ENCODE data around the gene LHFPL3.
A peak's percentile ranks its signal among the peaks of the same experiment; 100 is the strongest.
"Not testable (repeated sequence)": the region's sequence is repeated elsewhere in the genome, so short reads cannot be mapped to it uniquely, and the experiment has no call there.

LHFPL3 gene

DNA sequence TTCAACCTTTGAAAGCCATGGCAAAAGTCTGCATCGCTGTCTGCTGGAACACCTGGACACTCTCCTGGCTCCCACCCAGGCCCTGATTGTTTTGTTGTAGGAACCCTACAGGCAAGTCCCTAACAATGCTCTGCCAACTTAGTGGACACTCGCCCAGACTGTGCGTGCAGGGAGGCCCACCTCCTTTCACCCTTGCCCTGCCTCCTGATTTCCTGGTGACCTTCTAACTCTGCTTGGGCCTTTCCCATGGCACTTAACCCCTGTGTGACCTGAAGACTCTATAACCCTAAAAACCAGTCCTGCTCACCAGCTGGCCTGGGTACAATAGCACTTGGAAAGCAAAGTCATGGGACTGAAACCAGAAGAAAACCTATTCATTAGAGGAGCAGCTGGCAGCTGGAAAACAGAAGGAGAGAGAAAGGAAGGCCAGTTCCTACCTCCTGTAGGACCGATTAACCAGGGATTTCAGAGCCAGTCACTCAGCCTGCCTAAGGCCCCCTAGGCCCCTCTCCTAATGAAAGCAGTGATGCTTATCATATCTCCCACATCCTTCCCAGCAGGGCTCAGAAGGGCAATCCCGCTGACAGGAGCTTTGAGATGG lies 602.9 kb downstream of the LHFPL3 start:
- Histone ChIP-seq H3K4me2 (peak overlapping the region; percentile 61), H3K4me1 (peaks cover 59% of the 10 kb centered on the region), H3K36me3 (no peaks in the 10 kb centered on the region), H3K27me3 (no peaks in the 10 kb centered on the region), H4K20me1 (no peaks in the 10 kb centered on the region), H3K9me3 (no peaks in the 10 kb centered on the region), H3K4me3 (no peak overlapping the region), H3K9ac (no peak overlapping the region), H3K27ac (peak overlapping the region; percentile 40; the same call in 1 of the 2 replicates)
- TF ChIP-seq Cebpa-rat (IDR thresholded peaks at IDR 0.05) = no peak

- no peak for TF ChIP-seq Cebpa-rat (IDR thresholded peaks at IDR 0.05)
- Histone ChIP-seq H3K4me2 (peak overlapping the region; percentile 83), H3K9me3 (no peaks in the 10 kb centered on the region), H3K27ac (no peak overlapping the region), H3K9ac (no peak overlapping the region), H3K27me3 (no peaks in the 10 kb centered on the region), H3K4me3 (no peak overlapping the region), H3K36me3 (no peaks in the 10 kb centered on the region), H4K20me1 (no peaks in the 10 kb centered on the region), H3K4me1 (peaks cover 70% of the 10 kb centered on the region)
These were observed 604.6 kb downstream of the LHFPL3 start for GRCh38 chr7:104933022-104933421.

- Histone ChIP-seq H3K27ac (peak overlapping the region; percentile 91; the same call in 1 of the 2 replicates), H4K20me1 (no peaks in the 10 kb centered on the region), H3K4me1 (peaks cover 75% of the 10 kb centered on the region), H3K4me3 (no peak overlapping the region), H3K9ac (no peak overlapping the region), H3K4me2 (peak overlapping the region; percentile 83), H3K27me3 (no peaks in the 10 kb centered on the region), H3K36me3 (no peaks in the 10 kb centered on the region), H3K9me3 (no peaks in the 10 kb centered on the region)
- TF ChIP-seq Cebpa-rat (IDR thresholded peaks at IDR 0.05) = no peak
These were observed 605.2 kb downstream of the LHFPL3 start for GRCh38 chr7:104933521-104933988.

DNA sequence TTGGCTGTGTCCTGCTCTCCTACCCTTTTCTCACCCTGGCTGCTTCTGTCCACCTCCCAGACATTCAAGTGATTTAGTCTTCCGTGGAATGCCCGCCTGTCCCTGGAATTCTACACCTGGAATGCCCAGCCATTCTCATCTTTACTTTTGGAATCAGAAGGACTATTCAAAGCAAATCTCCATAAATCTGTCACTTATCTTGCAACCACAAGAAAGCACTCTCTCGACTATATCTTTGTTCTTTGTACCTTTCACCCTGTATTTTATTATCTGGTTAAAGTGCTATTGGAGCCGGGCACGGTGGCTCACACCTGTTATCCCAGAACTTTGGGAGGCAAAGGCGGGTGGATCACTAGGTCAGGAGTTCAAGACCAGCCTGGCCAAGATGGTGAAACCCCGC lies 606.3 kb downstream of the LHFPL3 start:
- H3K4me2 ChIP-seq = peak overlapping the region; percentile 83
- H3K4me3 ChIP-seq = no peak overlapping the region
- H3K4me1 ChIP-seq = peaks cover 86% of the 10 kb centered on the region
- H3K9ac ChIP-seq = no peak overlapping the region
- peak overlapping the region; percentile 91; the same call in 1 of the 2 replicates for H3K27ac ChIP-seq
- no peaks in the 10 kb centered on the region for H4K20me1 ChIP-seq
- no peaks in the 10 kb centered on the region for H3K36me3 ChIP-seq
- TF ChIP-seq Cebpa-rat (IDR thresholded peaks at IDR 0.05) = no peak
- H3K27me3 ChIP-seq = no peaks in the 10 kb centered on the region
- H3K9me3 ChIP-seq = peaks cover 9% of the 10 kb centered on the region

DNA sequence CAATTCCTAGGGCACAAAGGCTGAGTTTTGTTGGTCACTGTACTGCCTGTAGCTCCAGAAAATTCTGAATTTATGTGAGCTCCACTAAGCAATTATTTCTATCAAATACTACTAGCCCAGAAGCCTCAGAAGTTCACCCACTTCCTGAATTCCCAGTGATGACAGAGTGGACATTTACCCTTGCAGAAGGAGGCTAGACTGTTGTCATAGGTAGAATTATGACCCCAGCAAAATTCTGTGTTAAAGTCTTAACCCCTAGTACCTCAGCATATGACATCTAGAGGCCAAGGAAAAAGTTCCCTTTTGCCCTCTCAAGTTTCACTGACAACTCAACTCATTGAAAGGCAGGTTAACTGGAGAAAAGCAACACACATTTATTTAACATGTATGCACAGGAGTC lies 606.9 kb downstream of the LHFPL3 start:
- H3K9ac ChIP-seq = peak overlapping the region; percentile 72; the same call in 1 of the 2 replicates
- TF ChIP-seq Cebpa-rat (IDR thresholded peaks at IDR 0.05) = no peak
- no peaks in the 10 kb centered on the region for H3K36me3 ChIP-seq
- no peak overlapping the region for H3K4me3 ChIP-seq
- H3K4me1 ChIP-seq = peaks cover 89% of the 10 kb centered on the region
- H3K27me3 ChIP-seq = no peaks in the 10 kb centered on the region
- peaks cover 15% of the 10 kb centered on the region for H3K9me3 ChIP-seq
- H3K27ac ChIP-seq = peak overlapping the region; percentile 91
- H3K4me2 ChIP-seq = peak overlapping the region; percentile 83
- no peaks in the 10 kb centered on the region for H4K20me1 ChIP-seq

- Histone ChIP-seq H3K9me3 (peaks cover 18% of the 10 kb centered on the region), H3K27me3 (no peaks in the 10 kb centered on the region), H3K4me3 (peak overlapping the region; percentile 23; the same call in 1 of the 2 replicates), H3K36me3 (no peaks in the 10 kb centered on the region), H3K9ac (peak overlapping the region; percentile 72), H3K4me1 (peaks cover 84% of the 10 kb centered on the region), H3K27ac (peak overlapping the region; percentile 91), H4K20me1 (peaks cover 3% of the 10 kb centered on the region; the same call in 1 of the 2 replicates), H3K4me2 (peak overlapping the region; percentile 83)
- no peak for TF ChIP-seq Cebpa-rat (IDR thresholded peaks at IDR 0.05)
These were observed 608.1 kb downstream of the LHFPL3 start for GRCh38 chr7:104936546-104936945.

GRCh38 chr7:104937489-104937888 lies 609.1 kb downstream of the LHFPL3 start:
- not testable (repeated sequence) for H3K27me3 ChIP-seq, H3K4me2 ChIP-seq, H3K9ac ChIP-seq, H3K4me3 ChIP-seq, H3K36me3 ChIP-seq
- H3K4me1 ChIP-seq = peaks cover 86% of the 10 kb centered on the region
- peaks cover 13% of the 10 kb centered on the region; the same call in 1 of the 2 replicates for H4K20me1 ChIP-seq
- peaks cover 18% of the 10 kb centered on the region for H3K9me3 ChIP-seq
- H3K27ac ChIP-seq = peak overlapping the region; percentile 91

- TF ChIP-seq Cebpa-rat (IDR thresholded peaks at IDR 0.05) = no peak
- Histone ChIP-seq H3K27me3 (no peaks in the 10 kb centered on the region), H3K4me2 (peak overlapping the region; percentile 15), H3K27ac (peak overlapping the region; percentile 23; the same call in 1 of the 2 replicates), H3K36me3 (no peaks in the 10 kb centered on the region), H4K20me1 (peaks cover 20% of the 10 kb centered on the region; the same call in 1 of the 2 replicates), H3K9ac (no peak overlapping the region), H3K9me3 (peaks cover 18% of the 10 kb centered on the region), H3K4me1 (peaks cover 85% of the 10 kb centered on the region), H3K4me3 (no peak overlapping the region)
These were observed 610.5 kb downstream of the LHFPL3 start for GRCh38 chr7:104938741-104939390.

GRCh38 chr7:104940023-104940710 lies 611.8 kb downstream of the LHFPL3 start:
- Histone ChIP-seq H3K9me3 (peaks cover 18% of the 10 kb centered on the region), H3K4me3 (peak overlapping the region; percentile 70; the same call in 1 of the 2 replicates), H3K36me3 (no peaks in the 10 kb centered on the region), H3K9ac (no peak overlapping the region), H4K20me1 (peaks cover 20% of the 10 kb centered on the region; the same call in 1 of the 2 replicates), H3K27me3 (no peaks in the 10 kb centered on the region), H3K4me1 (peaks cover 81% of the 10 kb centered on the region), H3K4me2 (peak overlapping the region; percentile 88; the same call in 1 of the 2 replicates), H3K27ac (peak overlapping the region; percentile 45; the same call in 1 of the 2 replicates)
- TF ChIP-seq Cebpa-rat (IDR thresholded peaks at IDR 0.05) = no peak

Data from BLaER1 (cell line).